ENCODE measurements around the gene EN2.

- no peak for TF ChIP-seq CTCF (IDR thresholded peaks at IDR 0.05)
- no peak for TF ChIP-seq POLR2A (IDR thresholded peaks at IDR 0.05)
These were observed 38.5 kb downstream of the EN2 start for GRCh38 chr7:155496267-155497005.

Data from right lobe of liver (tissue), 4 donors.